Ramos (cell line): ENCODE results near the gene RGS12.
"Not testable (repeated sequence)": the region's sequence is repeated elsewhere in the genome, so short reads cannot be mapped to it uniquely, and the experiment has no call there.

Experiments
- in situ Hi-C: fragments of 300-500 bp; cut with MboI; formaldehyde crosslinking; loops from one replicate; pipeline ENCODE4 v1.14.3; 2022; ENCODE audit warnings: low sequenced_read_pairs; ENCODE audit not compliant: unreplicated experiment

RGS12 gene

GRCh38 chr4:3293401-3294391 is 875 bp downstream of the RGS12 start:
- in situ Hi-C loops: no loop called here

- in situ Hi-C loops: no loop called here
Measured at GRCh38 chr4:3294401-3295241, 1.8 kb downstream of the RGS12 start.

GRCh38 chr4:3295837-3296624 is 3.2 kb downstream of the RGS12 start:
- in situ Hi-C loops: no loop called here

GRCh38 chr4:3296651-3297050 is 3.8 kb downstream of the RGS12 start:
- in situ Hi-C loops: no loop called here

- in situ Hi-C loops: no loop called here
Measured at GRCh38 chr4:3297066-3297859, 4.4 kb downstream of the RGS12 start.

GRCh38 chr4:3299122-3299975 is 6.5 kb downstream of the RGS12 start:
- in situ Hi-C loops: no loop called here

- in situ Hi-C loops: no loop called here
Measured at GRCh38 chr4:3299976-3300671, 7.3 kb downstream of the RGS12 start.

GRCh38 chr4:3300882-3301281 is 8.1 kb downstream of the RGS12 start:
- in situ Hi-C loops: not testable (repeated sequence)

DNA sequence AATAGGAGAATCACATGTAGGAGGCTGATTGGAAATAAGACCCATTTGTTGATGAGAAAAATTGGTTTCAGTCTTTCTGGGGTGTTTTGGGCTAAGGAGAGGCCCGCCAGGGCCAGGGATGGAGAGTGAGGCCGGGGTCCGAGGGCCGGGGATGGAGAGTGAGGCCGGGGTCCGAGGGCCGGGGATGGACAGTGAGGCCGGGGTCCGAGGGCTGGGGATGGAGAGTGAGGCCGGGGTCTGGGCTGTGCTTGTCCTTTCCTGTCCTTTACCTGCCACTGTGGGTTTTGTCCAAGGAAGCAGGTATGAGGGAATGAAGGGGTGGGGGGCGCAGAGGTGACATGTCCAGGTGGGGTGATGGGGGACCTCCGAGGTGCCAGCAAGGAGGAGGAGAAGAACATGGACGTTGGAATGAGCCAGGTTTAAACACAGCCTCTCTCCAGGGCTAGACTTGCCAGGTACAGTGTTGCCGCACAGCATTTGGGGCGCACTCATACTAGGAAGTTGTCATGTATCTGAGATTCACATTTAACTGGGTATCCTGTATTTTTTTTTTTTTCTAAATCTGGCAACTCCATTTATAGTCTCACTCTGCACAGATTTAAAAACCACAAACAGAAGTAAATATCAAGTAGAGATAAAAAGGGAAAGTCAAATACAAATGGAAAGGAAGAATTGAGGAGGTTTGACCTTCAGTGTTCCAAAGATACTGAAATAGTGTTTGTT is 8.8 kb downstream of the RGS12 start:
- in situ Hi-C loops: no loop called here

DNA sequence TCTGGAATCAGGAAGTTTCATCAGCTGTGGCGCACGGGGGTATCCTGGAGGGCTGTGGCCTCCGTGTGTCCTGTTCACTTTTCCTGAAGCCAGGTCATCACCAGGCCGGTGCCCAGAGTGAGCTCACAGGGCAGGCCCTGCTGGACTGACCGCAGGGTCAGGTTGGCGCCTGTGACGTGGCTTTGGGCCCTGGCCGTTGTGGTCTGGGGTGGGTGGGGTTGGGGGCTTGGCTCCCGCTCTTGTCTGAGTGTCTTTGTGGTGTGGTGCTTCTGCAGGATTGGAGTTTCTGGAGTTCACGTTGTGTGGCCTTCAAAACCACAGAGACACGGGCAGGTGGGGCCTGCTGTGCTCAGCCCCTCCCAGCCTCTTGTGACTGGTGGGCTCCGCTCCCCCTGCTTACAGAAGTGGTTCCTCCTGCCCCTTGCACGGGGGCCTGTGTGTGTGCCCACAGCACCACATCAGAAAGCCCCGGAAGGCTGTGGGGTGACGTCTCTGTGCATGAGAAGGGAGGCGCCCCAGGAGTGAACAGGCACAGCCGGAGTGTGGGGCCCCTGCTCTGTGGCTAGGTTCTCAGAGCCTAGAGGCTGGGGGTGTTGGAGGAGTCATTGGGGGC is 9.5 kb downstream of the RGS12 start:
- in situ Hi-C loops: no loop called here

DNA sequence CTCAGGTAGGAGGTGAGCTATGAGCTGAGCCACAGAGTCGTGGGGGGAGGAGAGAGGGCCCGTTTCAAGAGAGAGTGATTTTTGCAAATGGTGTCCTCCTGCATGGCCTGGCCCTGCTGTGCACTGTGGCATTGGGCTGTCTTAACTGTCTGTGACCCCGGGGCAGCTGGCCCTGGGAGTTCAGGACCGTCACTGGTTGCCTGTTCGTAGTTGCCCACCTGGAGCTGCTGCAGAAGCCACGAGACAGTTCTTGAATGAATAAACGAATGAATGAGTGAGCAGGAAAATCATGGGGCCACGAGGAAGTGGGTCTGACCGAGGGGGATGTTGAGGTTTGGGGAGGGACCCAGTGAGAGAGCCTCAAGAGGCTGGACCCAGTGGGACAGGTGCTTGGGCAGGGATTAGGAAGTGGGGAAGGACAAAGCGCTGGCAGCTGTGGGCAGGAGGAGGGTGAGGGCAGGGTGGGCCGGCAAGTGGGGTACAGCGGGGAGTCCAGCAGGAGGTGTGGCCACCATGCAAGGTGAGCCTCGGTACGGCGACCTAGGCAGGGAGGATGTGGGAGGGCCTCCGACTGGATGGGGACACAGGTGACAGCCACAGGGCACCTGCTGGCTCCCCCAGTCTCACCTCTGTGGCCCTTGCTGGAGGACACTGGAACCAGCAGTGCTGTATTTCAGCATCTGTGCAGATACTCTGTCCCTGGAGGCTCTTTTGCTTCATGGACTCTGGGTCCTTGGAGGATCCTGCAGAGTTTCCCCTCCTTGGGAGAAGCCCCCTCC is 10.2 kb downstream of the RGS12 start:
- in situ Hi-C loops: no loop called here

DNA sequence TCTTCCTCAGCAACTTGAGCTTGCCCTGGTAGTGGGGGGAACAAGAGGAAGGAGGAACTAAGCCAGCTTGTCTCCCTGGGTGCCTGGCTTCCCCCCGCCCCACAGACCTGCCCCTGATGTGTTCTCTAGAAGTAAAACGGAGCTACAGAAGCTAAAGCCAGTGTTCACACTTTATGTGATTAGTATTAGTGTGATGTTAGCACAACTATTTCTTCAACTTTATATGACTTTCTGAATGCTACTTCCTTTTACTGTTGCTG is 10.7 kb downstream of the RGS12 start:
- in situ Hi-C loops: no loop called here

DNA sequence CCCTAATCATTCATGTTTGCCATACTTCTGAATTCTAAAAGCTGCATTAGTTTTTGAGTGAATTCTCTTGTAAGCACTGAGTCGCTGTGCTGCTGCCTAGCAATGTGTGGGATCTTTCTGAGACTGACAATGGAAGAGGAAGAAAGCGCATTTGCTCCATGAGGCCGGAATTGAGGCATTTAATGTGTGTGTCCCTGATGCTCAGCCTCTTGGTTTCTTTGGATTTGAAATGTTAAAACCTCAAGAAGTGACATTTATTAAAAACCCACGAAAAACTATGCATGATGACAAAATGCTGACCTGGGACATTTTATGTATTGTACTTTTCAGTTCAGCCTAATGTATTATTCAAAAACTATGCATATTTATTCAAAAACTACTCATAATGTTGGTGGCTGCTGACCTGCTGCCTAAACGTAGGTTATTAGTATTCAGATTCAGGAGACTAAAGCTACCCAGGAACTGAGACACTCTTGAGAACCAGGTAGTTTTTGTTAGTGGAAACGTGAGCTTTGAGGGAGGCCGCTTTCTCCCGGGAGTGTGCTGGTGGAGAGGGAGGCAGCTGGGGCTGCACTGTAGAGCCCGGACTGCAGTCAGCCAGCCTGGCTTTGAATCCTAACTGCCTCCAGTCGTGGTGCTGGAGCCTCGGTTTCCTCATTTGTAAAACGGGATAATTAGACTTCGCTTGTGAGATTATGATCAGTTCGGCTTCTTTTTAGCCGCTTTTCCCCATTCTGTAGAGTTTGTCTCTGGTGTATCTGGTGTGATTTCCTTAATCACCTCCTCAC is 11.3 kb downstream of the RGS12 start:
- in situ Hi-C loops: no loop called here

- in situ Hi-C loops: no loop called here
Measured at GRCh38 chr4:3304831-3305609, 12.2 kb downstream of the RGS12 start.
